Esophagus squamous epithelium (tissue), 4 donors: ENCODE measurements around the gene PPP1R8.

Experiments used
- CTCF ChIP-seq, 6 experiments: fragments of 450-650 bp in 4 of 6; fragments of 200-600 bp in 2 of 6; sonication (generic) in 2 of 6; IDR thresholded peaks; one replicate each; pipeline ENCODE4 v1.5.1; 2016 to 2019; ENCODE audit warnings: antibody characterized with exemption in 6 of 6, mild to moderate bottlenecking in 4 of 6, moderate library complexity in 4 of 6
- POLR2A ChIP-seq, 4 donors: fragments of 450-650 bp; IDR thresholded peaks; one replicate each; pipeline ENCODE4 v1.6.1; 2017; ENCODE audit warnings: antibody characterized with exemption in 4 of 4, mild to moderate bottlenecking in 4 of 4, moderate library complexity in 3 of 4

GRCh38 chr1:27855085-27855484 is 24.5 kb downstream of the PPP1R8 start:
- TF ChIP-seq CTCF (IDR thresholded peaks at IDR 0.05), result no peak
- TF ChIP-seq POLR2A (IDR thresholded peaks at IDR 0.05), result no peak
